OCI-LY1 (cell line): Measurements from ENCODE around the gene WIPF3.

Experiments used
- H2AFZ ChIP-seq: fragments of 200-600 bp; sonication (generic), shearing (Covaris generic); 2 replicates; pipeline ENCODE4 v1.6.0; 2014; ENCODE audit warnings: antibody characterized with exemption, mild to moderate bottlenecking, low read length
- H3F3A ChIP-seq: fragments of 200-600 bp; sonication (generic), shearing (Covaris generic); 2 replicates; pipeline ENCODE4 v1.6.0; 2014; ENCODE audit warnings: mild to moderate bottlenecking, antibody characterized with exemption, low read length, moderate library complexity; ENCODE audit not compliant: insufficient read depth
- H3K27ac ChIP-seq: fragments of 200-600 bp; sonication (generic); 2 replicates; pipeline ENCODE4 v1.5.1; 2014; ENCODE audit warnings: low read length, mixed run types, mild to moderate bottlenecking, low read depth; ENCODE audit not compliant: poor library complexity, severe bottlenecking
- H3K27me3 ChIP-seq: fragments of 200-600 bp; sonication (generic); 2 replicates; pipeline ENCODE4 v1.6.0; 2014; ENCODE audit warnings: antibody characterized with exemption, mild to moderate bottlenecking, low read length, moderate library complexity; ENCODE audit not compliant: insufficient read depth
- H3K36me3 ChIP-seq: fragments of 200-600 bp; sonication (generic); 2 replicates; pipeline ENCODE4 v1.6.1; 2014; ENCODE audit warnings: mild to moderate bottlenecking, antibody characterized with exemption, low read length, moderate library complexity, mixed read lengths; ENCODE audit not compliant: insufficient read depth
- H3K4me1 ChIP-seq: fragments of 200-600 bp; sonication (generic); 2 replicates; pipeline ENCODE4 v1.5.1; 2014; ENCODE audit warnings: mild to moderate bottlenecking, low read length, moderate library complexity; ENCODE audit not compliant: insufficient read depth, severe bottlenecking
- H3K4me2 ChIP-seq: fragments of 200-600 bp; sonication (generic), shearing (Covaris generic); 2 replicates; pipeline ENCODE4 v1.6.1; 2014; ENCODE audit warnings: low read length
- H3K4me3 ChIP-seq: fragments of 200-600 bp; sonication (generic); 2 replicates; pipeline ENCODE4 v1.5.1; 2014; ENCODE audit warnings: low read length, low read depth, mild to moderate bottlenecking, mixed read lengths; ENCODE audit not compliant: poor library complexity, severe bottlenecking
- H3K79me2 ChIP-seq: fragments of 200-600 bp; shearing (Covaris generic); 2 replicates; pipeline ENCODE4 v1.6.1; 2016; ENCODE audit warnings: mixed run types, low read length, mixed read lengths; ENCODE audit not compliant: insufficient read depth
- H3K9ac ChIP-seq: fragments of 200-600 bp; sonication (generic), shearing (Covaris generic); 2 replicates; pipeline ENCODE4 v1.6.1; 2014; ENCODE audit warnings: mild to moderate bottlenecking, low read length, mixed read lengths
- H3K9me2 ChIP-seq: fragments of 200-600 bp; sonication (generic), shearing (Covaris generic); 2 replicates; pipeline ENCODE4 v1.6.1; 2014; ENCODE audit warnings: low read depth, mild to moderate bottlenecking, low read length, mixed read lengths
- H3K9me3 ChIP-seq: fragments of 200-600 bp; shearing (Covaris generic); 2 replicates; pipeline ENCODE4 v1.6.1; 2014; ENCODE audit warnings: low read length, mixed read lengths
- H4K20me1 ChIP-seq: fragments of 200-600 bp; sonication (generic), shearing (Covaris generic); 2 replicates; pipeline ENCODE4 v1.6.0; 2016; ENCODE audit warnings: mild to moderate bottlenecking, low read length; ENCODE audit not compliant: insufficient read depth
- EZH2 ChIP-seq: fragments of 200-600 bp; sonication (generic), shearing (Covaris generic); IDR thresholded peaks from 2 replicates; pipeline ENCODE4 v1.8.0; 2017; ENCODE audit warnings: borderline replicate concordance, mixed run types, mild to moderate bottlenecking, antibody characterized with exemption, low read length, moderate library complexity, mixed read lengths
- TF ChIP-seq, protein P1 (sequence below): fragments of 200-600 bp; sonication (generic), shearing (Covaris generic); IDR thresholded peaks from 2 replicates; pipeline ENCODE4 v1.5.1; 2017; ENCODE audit warnings: mild to moderate bottlenecking, antibody characterized with exemption, low read length, moderate library complexity, mixed read lengths

The WIPF3 gene

DNA sequence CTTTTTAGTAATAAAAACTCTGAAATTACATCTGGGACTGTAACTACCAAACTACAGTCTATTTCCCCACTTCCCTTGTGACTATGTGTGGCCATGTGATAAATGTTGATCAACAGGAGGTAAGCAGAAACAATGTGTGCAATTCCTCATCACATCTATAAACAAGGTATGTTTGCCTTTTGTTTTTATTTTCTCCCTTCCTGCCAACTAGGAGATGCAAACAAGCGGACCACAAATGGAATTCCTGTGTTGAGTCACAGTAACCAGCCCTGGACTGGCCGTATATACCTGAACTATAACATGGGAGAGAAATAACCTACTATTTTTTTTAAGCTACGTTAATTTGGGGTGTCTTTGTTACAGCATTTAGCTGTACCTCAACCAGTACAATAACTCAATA lies 130.8 kb downstream of the WIPF3 start:
- Histone ChIP-seq H3K9me2 (no peaks in the 10 kb centered on the region), H3K4me3 (no peak overlapping the region), H3K4me1 (no peaks in the 10 kb centered on the region), H3K79me2 (no peaks in the 10 kb centered on the region), H3K36me3 (peaks cover 86% of the 10 kb centered on the region), H3K9ac (no peak overlapping the region), H4K20me1 (no peaks in the 10 kb centered on the region), H3K9me3 (0 out of 2 replicates have a peak, but pooled peaks cover 3% of the 10 kb centered on the region), H3F3A (no peaks in the 10 kb centered on the region), H3K27ac (no peak overlapping the region), H2AFZ (no peak overlapping the region), H3K4me2 (no peak overlapping the region), H3K27me3 (no peaks in the 10 kb centered on the region)
- TF ChIP-seq, protein P1, sequence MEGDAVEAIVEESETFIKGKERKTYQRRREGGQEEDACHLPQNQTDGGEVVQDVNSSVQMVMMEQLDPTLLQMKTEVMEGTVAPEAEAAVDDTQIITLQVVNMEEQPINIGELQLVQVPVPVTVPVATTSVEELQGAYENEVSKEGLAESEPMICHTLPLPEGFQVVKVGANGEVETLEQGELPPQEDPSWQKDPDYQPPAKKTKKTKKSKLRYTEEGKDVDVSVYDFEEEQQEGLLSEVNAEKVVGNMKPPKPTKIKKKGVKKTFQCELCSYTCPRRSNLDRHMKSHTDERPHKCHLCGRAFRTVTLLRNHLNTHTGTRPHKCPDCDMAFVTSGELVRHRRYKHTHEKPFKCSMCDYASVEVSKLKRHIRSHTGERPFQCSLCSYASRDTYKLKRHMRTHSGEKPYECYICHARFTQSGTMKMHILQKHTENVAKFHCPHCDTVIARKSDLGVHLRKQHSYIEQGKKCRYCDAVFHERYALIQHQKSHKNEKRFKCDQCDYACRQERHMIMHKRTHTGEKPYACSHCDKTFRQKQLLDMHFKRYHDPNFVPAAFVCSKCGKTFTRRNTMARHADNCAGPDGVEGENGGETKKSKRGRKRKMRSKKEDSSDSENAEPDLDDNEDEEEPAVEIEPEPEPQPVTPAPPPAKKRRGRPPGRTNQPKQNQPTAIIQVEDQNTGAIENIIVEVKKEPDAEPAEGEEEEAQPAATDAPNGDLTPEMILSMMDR, result no peak
- TF ChIP-seq EZH2, result no peak

DNA sequence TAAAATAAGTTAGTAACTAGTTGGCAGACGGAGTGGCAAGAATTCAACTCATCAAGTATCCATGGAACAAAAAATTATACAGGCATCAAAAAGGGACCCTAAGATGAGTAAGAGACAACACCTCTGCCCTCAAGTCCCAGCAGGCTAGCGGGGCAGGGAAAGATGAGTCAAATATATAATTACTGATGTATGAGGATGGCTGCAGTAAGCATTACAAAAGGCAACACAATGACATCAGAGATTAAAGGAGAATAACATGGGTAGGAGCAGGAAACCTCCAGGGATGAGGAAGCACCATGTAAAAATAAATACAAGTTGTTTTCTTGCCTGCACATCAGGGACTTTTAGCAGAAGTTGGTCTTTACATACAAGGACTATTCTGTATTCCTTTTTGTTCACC lies 133.9 kb downstream of the WIPF3 start:
- Histone ChIP-seq H3K4me1 (no peaks in the 10 kb centered on the region), H3K9me3 (0 out of 2 replicates have a peak, but pooled peaks cover 3% of the 10 kb centered on the region), H3F3A (no peaks in the 10 kb centered on the region), H3K27ac (no peak overlapping the region), H3K79me2 (no peaks in the 10 kb centered on the region), H4K20me1 (no peaks in the 10 kb centered on the region), H3K4me3 (no peak overlapping the region), H3K9me2 (no peaks in the 10 kb centered on the region), H3K4me2 (no peak overlapping the region), H3K9ac (no peak overlapping the region), H3K27me3 (no peaks in the 10 kb centered on the region), H3K36me3 (peaks cover 94% of the 10 kb centered on the region), H2AFZ (no peak overlapping the region)
- TF ChIP-seq, protein P1, result no peak
- no peak for TF ChIP-seq EZH2

DNA sequence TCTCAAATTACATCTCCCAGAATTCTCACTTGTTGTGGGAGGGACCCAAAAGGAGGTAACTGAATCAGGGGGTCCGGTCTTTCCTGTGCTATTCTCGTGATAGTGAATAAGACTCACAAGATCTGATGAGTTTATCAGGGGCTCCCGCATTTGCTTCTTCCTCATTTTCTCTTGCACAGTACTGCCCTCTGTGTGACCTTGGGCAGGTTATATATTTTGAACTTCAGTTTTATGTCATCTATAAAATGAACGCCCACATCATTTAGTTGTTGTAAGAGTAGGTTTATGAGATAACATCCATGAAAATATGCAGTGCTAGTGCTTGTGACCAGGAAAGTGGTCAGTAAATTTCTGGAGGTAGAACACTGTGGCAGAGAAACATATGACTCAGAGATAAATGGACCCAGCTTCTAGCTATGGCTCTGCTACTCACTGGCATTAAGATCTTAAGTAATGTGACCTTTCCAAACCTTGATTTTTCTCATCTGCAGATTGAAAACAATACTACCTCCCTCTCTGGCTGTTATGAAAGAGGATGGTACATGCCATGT lies 139.0 kb downstream of the WIPF3 start:
- TF ChIP-seq, protein P1, result no peak
- TF ChIP-seq EZH2, result no peak
- no peaks in the 10 kb centered on the region for H4K20me1 ChIP-seq
- H3K79me2 ChIP-seq, result no peaks in the 10 kb centered on the region
- peaks cover 2% of the 10 kb centered on the region; the same call in 1 of the 2 replicates for H3K9me3 ChIP-seq
- no peaks in the 10 kb centered on the region for H3F3A ChIP-seq
- no peak overlapping the region for H3K4me2 ChIP-seq
- no peaks in the 10 kb centered on the region for H3K9me2 ChIP-seq
- peaks cover 91% of the 10 kb centered on the region for H3K36me3 ChIP-seq
- no peak overlapping the region for H3K27ac ChIP-seq
- H3K4me3 ChIP-seq, result no peak overlapping the region
- no peak overlapping the region for H3K9ac ChIP-seq
- H3K4me1 ChIP-seq, result no peaks in the 10 kb centered on the region
- no peaks in the 10 kb centered on the region for H3K27me3 ChIP-seq
- H2AFZ ChIP-seq, result no peak overlapping the region
